ENCODE measurements around the gene NHEJ1. TPM values are rescaled to one million over a fixed set of nuclear protein-coding genes. Genes with fewer than 3 reads are reported as not detected.

Gene NHEJ1
- total RNA-seq, 1 donor from 2014 or later, result 19.6 TPM

DNA sequence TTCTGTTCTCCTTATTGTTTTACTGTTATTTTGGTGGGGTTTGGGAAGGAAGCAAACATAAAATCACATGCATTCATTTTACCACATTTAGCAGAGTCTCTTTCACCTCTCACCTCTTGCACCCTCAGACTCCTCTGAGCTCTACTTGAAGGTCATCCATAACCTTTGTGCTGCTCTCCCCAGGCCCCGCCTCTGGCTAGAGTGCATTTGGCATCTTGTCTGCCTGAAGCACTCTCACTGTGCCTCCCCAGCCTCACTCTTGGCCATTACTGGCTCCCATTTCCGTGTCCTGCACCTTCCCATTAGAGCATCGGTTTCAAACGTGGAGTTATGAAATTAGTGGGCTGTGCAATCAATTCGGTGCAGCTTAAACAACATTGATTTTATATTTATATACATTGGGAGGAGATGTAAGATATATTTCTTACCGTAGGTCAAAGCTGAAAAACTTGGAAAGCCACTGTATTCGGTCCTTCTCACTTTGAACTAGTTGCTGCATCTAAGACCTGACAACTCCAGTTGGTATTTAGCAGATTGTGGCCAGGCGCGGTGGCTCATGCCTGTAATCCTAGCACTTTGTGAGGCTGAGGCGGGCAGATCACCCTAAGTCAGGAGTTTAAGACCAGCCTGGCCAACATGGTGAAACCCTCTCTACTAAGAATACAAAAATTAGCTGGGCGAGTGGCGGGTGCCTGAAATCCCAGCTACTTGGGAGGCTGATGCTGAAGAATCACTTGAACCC lies 39.0 kb upstream of the NHEJ1 start:
- no peaks in the 10 kb centered on the region for H3K4me1 Mint-ChIP-seq (ENCODE audit: unreplicated experiment)
- no peak for DNase-seq (ENCODE audit: extremely low spot score, unreplicated experiment)
- H3K27me3 Mint-ChIP-seq, result peaks cover 18% of the 10 kb centered on the region
- no peak overlapping the region for H3K4me3 Mint-ChIP-seq
- H3K27ac Mint-ChIP-seq, result no peak overlapping the region
- H3K9me3 Mint-ChIP-seq, result no peaks in the 10 kb centered on the region
- TF ChIP-seq CTCF (conservative IDR thresholded peaks at IDR 0.05), result no peak
- no peaks in the 10 kb centered on the region for H3K36me3 Mint-ChIP-seq

GRCh38 chr2:219198974-219199373 lies 38.4 kb upstream of the NHEJ1 start:
- H3K36me3 Mint-ChIP-seq, result no peaks in the 10 kb centered on the region
- no peak for TF ChIP-seq CTCF (conservative IDR thresholded peaks at IDR 0.05)
- no peaks in the 10 kb centered on the region for H3K4me1 Mint-ChIP-seq (ENCODE audit: unreplicated experiment)
- no peak overlapping the region for H3K27ac Mint-ChIP-seq
- H3K9me3 Mint-ChIP-seq, result no peaks in the 10 kb centered on the region
- peaks cover 18% of the 10 kb centered on the region for H3K27me3 Mint-ChIP-seq
- no peak overlapping the region for H3K4me3 Mint-ChIP-seq
- no peak for DNase-seq (ENCODE audit: extremely low spot score, unreplicated experiment)

GRCh38 chr2:219197388-219197787 lies 36.8 kb upstream of the NHEJ1 start:
- H3K36me3 Mint-ChIP-seq, result no peaks in the 10 kb centered on the region
- no peak for DNase-seq (ENCODE audit: extremely low spot score, unreplicated experiment)
- H3K9me3 Mint-ChIP-seq, result no peaks in the 10 kb centered on the region
- no peak overlapping the region for H3K27ac Mint-ChIP-seq
- H3K27me3 Mint-ChIP-seq, result peaks cover 14% of the 10 kb centered on the region
- H3K4me3 Mint-ChIP-seq, result no peak overlapping the region
- H3K4me1 Mint-ChIP-seq (ENCODE audit: unreplicated experiment), result no peaks in the 10 kb centered on the region
- no peak for TF ChIP-seq CTCF (conservative IDR thresholded peaks at IDR 0.05)

DNA sequence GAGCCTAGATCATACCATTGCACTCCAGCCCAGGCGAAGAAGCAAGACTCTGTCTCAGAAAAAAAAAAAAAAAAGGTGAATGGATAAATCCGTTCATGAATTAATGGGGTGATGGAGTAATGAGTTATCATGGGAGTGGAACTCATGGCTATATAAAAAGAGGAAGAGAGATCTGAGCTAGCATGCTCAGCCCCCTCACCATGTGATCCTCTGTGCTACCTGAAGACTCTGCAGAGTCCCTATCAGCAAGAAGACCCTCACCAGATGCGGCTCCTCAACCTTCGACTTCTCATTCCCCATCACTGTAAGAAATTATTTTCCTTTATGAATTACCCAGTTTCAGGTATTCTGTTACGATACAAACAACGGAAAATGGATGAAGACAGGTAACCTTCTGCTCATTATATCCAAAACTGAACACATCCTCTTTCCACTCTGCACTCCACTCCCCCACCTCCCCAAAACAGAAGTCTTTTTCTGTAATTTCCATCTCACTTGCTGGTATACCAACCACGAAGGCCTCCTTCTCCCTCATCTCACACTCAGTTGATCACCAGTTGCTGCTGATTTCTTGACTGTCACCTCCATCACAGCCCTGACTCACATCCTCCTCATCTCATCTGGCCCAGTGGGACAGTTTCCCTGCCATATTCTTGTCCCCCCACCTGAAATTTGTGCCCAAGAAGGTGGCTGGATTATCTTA lies 26.3 kb upstream of the NHEJ1 start:
- H3K27ac Mint-ChIP-seq, result no peak overlapping the region
- TF ChIP-seq CTCF (conservative IDR thresholded peaks at IDR 0.05), result no peak
- peaks cover 11% of the 10 kb centered on the region for H3K36me3 Mint-ChIP-seq
- no peak overlapping the region for H3K4me3 Mint-ChIP-seq
- no peaks in the 10 kb centered on the region for H3K4me1 Mint-ChIP-seq (ENCODE audit: unreplicated experiment)
- no peaks in the 10 kb centered on the region for H3K9me3 Mint-ChIP-seq
- DNase-seq (ENCODE audit: extremely low spot score, unreplicated experiment), result no peak
- no peaks in the 10 kb centered on the region for H3K27me3 Mint-ChIP-seq

GRCh38 chr2:219184121-219184520 lies 23.5 kb upstream of the NHEJ1 start:
- Mint-ChIP-seq H3K4me3 (no peak overlapping the region), H3K36me3 (peaks cover 18% of the 10 kb centered on the region), H3K4me1 (ENCODE audit: unreplicated experiment) (peaks cover 3% of the 10 kb centered on the region), H3K9me3 (no peaks in the 10 kb centered on the region), H3K27ac (no peak overlapping the region), H3K27me3 (no peaks in the 10 kb centered on the region)
- DNase-seq (ENCODE audit: extremely low spot score, unreplicated experiment), result no peak
- TF ChIP-seq CTCF (conservative IDR thresholded peaks at IDR 0.05), result no peak
